Measurements from ENCODE around the gene TMEM271.
"Not testable (repeated sequence)": the region's sequence is repeated elsewhere in the genome, so short reads cannot be mapped to it uniquely, and the experiment has no call there.

Gene TMEM271

DNA sequence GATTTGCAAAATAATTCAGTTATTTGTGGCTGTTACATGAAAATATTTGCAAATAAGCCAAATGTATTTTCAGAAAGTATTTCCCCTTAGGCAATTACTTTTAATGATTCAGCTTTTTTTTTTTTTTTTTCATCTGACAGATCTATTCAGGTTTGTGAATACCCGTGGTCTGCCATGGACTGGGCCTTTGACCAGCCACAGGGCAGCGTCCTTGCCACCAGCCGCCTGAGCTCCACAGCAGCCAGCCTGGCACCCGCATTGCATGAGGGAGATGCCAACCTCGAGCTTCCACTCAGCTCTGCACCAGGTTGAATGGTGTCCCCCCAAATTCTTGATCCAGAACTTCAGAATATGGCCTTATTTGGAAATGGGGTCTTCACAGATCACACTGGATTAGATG is 14.7 kb downstream of the TMEM271 start:
- DNase-seq = no peak

DNA sequence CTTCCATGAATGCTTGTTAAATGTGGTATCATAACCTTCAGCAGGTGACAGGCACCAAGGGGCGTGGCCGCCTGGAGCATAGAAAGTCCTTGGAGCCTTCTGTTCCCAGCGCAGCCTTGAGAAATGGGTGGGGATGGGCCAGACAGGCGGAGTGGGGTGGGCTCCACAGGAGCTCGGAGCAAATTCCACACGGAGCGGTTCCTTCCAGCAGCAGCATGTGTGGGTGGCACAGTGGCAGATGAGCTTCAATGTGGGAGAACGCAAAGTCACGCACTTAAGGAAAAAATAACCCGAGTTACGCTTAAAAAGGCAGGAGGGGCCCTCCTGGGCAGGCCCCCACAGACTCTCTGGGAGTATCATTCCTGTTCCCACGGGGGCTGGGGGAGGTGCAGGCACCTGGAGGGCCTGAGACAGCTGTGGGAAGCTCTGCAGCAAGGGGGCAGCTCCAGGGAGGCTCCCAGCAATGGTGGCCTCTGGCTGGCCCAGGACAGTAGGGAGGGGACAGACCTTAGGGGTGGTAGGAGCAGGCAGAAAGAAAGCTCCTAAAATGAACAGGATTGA is 15.3 kb downstream of the TMEM271 start:
- DNase-seq = no peak

DNA sequence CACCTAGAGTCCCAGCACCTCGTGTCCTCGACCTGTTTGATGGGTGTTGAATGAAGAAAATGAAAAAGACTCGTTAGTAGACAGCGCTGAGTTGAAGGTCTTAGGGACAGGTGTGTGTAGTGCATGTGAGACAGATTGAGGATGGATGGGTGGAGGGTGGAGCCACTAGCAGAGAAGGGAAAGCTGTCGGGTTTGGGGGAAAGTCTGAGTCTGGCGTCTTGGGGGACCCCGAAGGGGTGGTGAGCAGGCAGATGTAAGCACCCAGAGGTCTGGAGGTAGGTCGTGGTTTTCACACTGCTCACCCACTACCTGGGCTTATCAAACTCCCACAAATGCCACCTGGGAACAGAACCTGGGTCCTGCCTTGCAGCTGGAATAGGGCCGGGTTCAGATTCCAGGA is 16.0 kb downstream of the TMEM271 start:
- no peak for DNase-seq

DNA sequence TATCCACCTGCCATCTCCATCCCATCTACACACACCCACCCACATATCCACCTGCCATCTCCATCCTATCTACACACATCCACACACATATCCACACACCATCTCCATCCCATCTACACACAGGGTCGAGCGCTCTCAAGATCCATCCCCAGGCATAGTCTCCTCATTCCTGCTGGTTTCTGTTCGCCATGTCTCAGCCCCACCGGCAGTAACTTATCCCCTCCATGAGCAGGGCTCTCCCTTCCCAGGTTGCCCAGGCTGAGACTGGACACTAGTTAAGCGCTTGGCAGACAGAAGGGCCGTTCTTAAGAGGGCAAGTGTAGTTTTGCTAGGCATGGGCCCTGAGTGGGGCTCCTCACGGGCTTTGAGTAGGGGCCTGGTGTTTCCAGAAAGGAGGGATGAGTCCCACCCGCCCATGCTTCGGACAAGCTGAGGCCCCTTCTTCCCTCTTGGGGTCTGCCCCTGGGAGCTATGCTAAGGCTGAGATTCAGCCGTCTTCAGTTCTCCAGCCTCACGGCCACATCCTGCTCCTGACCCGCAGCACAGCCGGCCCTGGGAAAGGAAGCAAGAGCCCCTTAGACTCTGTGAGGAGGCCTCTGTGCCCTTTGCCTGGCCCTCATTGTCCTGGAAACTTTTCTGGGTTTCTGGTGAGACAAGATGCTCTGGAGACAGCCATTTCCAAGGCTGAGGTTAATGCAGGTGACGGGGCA is 20.4 kb downstream of the TMEM271 start:
- DNase-seq = no peak

DNA sequence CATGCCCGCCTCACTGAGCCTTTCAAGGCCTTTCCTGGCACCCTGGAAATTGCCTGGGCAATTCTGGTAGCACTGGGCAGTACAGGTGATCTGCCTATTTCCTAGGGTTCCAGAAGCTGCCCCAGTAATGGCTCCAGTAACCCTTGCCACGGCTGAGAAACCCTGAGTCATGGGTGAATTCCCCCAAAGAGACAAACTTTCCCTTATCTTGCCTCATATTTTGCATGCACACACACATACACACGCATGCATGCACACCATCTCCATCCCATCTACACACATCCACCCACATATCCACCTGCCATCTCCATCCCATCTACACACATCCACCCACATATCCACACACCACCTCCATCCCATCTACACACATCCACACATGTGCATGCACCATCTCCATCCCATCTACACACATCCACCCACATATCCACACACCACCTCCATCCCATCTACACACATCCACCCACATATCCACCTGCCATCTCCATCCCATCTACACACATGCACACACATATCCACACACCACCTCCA is 21.2 kb downstream of the TMEM271 start:
- DNase-seq = not testable (repeated sequence)

DNA sequence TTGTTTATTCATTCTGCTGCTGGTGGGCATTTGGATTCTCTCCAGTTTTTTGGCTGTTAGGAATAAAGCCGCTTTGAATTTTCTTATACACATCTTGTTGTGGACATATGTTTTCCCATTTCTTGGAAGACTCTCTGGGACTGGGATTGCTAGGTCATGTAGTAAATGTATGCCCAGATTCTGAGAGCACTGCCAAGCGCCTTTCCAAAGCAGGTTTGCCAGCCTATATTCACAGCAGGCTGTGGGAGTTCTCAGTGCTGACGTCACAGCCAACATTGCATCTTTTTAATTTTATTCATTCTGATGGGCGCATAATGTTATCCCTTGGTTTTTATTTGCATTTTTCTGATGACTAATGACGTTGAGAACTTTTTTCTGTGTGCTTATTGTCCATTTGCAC is 24.1 kb downstream of the TMEM271 start:
- no peak for DNase-seq

DNA sequence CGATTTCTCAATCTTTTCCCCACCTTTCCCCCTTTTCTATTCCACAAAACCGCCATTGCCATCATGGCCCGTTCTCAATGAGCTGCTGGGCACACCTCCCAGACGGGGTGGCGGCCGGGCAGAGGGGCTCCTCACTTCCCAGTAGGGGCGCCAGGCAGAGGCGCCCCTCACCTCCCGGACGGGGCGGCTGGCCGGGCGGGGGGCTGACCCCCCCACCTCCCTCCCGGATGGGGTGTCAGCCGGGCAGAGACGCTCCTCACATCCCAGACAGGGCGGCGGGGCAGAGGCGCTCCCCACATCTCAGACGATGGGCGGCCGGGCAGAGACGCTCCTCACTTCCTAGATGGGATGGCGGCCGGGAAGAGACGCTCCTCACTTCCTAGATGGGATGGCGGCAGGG is 25.8 kb downstream of the TMEM271 start:
- not testable (repeated sequence) for DNase-seq

DNA sequence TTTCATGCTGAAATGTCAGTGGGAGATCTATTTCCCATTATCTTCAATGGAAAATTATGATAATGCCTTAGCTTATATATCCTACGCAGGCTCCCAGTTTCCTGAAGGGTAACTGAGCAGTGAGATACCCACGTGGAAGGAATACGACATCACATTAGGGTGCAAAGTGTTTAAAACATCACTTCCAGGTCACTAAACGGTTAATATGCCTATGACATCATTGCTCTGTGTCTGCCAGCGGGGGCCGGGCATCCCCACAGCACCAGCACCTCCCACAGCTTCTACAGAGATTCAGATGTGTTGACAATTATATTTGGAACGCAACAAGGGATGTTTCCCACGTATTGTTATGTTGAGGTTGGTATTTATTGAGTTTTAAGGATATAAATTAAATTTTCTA is 27.1 kb downstream of the TMEM271 start:
- no peak for DNase-seq

DNA sequence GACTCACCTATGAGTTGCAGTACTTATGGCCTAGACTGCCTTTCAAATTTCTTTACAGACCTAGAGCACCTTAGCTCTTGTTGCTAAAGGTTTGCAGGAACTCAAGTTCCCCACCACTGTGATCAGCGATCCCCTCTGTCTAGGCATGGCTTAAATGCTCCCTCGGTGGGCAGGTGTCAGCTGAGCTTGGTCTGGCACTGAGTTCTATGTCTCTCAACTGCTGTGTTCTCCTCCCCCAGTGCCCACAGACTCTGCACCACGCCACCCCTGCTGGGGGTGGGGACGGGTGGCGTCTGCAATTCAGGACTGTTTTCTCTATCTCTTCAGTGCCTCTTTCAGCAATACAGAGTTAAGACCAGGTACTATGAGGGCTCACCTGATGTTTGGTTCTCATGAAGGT is 30.5 kb downstream of the TMEM271 start:
- no peak for DNase-seq

DNA sequence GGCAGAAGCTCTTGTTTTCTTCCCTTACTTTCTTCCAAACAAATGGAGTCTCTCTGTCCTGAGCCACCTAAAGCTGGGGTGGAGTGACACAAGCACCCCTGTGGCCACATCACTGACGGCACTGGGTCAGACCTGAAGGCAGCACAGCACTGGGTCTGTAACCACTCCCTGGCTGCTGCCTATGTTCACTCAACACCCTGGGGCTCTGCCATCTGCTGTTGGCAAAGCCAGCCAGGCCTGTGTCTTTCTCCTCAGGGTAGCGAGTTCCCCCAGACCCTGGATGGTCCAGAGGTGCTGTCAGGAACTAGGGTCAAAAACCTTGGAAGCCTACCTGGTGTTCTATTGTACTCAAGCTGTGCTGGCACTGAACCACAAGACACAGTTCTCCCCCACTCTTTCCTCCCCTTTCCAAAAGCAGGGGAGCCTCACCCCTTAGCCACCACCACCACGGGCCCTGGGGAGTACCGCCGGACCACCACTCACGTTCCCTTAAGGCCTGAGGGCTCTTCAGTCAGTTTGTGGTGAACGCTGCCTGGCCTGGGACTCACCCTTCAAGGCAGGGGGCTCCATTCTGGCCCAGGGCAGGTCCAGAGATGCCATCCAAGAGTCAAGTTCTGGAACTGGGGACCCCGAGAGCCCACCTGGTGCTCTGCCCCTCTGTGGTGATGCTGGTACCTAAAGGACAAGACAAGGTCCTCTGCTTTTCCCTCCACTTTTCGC is 31.5 kb downstream of the TMEM271 start:
- no peak for DNase-seq

DNA sequence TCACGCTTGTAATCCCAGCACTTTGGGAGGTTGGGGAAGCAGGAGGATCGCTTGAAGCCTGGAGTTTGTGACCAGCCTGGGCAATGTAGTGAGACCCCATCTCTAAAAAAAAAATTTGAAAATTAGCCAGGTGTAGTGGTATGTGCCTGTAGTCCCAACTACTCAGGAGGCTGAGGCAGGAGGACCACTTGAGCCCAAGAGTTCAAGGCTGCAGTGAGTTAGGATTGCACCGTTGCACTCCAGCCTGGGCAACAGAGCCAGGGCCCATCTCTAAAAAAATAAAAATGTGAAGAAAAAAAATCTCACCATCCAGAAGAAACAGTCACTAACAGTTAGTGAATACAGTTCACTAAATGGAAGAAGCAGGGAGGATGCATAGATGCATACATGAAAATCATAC is 34.8 kb downstream of the TMEM271 start:
- DNase-seq = no peak

DNA sequence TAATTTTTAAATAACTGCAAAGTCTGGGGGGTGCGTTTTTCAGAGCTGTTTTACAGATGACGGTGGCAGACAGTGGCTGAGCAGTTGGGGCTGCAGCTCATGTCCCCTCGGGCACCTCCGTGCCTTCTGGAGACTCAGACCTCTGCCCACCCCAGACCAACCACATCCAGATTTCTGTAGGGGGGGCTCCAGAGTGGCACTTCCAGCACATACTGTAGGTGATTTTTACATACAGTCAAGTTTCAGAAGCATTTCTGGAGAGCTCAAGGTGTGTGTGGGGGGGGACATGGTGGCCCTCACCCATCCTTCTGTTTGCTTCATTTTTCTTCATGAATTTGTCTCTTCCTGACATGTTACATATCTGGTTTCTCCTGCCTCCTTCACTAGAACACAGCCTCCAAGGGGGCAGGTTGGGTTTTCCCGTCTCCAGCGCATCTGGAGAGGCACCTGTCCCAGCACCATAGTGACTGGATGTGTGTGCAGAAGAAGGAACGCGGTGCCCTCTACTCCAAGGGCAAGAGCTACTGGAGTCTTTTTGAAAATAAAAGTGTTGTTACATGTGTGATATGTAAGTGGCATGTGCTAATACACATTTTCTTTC is 37.5 kb downstream of the TMEM271 start:
- DNase-seq = no peak

DNA sequence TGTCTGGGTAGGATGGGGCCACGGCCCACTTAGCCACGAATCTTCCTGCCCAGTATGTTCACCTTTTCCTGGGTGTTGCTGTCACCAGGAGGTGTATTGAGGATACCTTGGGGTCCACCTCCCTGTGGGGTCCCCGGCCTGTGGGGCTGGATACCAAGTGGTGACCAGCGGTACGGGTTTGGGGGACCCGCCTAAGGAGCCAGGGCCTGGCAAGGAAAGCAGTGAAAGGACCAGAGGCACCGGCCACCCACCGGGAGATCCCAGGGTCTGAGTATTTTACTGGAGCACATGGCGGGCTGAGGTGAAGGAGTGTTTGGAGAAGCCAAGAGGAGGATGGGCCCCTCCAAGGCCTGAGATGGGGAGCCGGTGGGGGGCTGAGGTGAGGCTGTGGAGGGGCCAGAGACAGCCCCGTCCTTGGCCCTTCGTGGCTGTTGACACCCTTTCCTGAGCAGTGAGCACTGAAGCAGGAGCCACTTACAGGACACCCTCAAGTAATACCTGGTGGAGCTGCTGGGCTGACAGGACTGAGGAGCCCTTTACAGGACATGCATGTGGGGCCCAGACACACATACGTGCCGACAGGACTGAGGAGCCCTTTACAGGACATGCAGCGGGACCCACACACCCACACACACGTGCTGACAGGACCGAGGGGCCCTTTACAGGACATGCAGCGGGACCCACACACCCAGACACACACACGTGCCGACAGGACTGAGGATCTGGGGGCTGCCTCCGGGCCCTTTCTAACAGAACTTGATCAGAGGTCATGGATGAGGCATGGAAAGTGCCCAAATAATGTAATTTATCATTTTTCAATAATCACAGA is 38.4 kb downstream of the TMEM271 start:
- DNase-seq = no peak

DNA sequence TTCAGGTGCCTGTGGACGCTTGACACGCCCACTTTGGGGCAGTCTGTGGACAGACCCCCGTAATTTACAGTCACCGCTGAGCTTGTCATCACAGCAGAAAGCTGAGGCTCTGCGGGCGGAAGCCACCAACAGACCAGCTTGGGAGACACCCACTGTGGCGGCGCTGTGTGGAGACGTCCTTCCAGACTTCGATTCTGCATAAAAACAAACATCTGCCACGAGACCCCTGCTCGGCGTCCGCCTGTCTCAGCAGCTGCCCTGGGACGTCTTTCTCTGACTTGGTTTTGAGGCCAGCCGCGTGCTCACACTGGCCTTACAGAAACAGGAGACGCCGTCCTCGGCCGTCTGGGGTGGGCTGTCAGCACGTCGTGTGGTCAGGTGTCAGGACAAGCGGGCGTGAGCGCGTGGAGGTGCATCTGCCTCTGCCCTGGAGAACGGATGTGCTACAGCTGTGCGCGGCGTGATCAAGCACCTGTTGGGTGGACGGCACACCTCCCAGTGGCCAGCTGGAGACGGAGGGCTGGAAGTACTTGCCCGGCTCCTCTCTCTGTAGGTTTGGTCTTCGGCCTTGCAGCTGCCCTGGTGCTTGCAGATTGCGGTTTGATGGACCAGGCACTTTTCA is 39.6 kb downstream of the TMEM271 start:
- no peak for DNase-seq

DNA sequence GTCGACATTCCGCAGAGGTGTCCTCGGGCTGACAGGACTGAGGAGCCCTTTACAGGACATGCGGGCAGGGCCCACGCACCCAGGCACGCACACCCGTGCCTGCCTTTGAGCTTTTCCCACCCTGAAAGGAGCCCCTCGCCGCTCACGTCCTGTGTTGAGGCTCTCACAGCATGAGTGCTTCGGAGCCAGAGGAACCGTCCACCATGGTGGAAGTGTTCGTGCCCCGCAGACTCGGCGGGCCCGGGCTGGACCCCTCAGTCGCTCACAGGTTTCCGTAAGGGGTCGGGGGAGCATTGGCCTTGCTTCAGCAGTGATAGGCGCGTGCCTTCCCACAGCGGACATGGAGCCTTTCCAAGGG is 40.2 kb downstream of the TMEM271 start:
- no peak for DNase-seq

DNA sequence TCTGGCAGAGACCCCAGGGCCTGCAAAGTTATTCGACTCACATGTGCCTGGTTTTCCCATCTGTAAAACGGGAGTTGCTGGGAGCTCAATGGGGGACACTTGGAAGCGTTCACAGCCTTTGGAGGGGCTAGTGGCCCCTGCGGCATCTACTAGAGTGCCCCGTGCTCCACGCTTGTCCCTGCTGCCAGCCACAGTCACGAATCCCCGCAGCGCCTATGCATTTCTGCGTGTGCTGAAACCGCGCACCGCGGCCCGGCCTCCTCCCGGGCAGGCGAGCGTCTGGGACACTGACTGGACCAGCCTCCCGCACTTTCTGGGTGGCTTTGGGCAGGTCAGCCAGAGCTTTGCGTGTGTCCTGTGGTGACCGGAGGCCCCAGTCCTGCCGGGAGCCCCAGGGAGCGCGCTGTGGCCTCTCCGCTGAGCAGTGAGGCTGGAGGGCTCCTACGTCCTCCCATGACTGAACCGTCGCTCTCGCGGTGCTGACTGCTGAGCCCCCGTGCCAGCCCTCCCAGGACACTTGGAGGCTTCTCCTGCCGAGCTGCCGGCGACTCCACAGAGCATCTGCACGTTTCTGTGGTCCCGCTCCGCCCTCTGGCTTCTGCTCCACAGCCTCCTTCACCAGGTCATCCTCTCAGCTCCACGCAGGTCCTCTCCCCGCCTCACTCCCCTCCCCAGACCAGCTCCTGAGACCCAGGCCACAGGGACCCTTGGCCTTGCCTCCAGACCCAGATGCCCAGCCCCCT is 40.7 kb downstream of the TMEM271 start:
- DNase-seq = no peak

DNA sequence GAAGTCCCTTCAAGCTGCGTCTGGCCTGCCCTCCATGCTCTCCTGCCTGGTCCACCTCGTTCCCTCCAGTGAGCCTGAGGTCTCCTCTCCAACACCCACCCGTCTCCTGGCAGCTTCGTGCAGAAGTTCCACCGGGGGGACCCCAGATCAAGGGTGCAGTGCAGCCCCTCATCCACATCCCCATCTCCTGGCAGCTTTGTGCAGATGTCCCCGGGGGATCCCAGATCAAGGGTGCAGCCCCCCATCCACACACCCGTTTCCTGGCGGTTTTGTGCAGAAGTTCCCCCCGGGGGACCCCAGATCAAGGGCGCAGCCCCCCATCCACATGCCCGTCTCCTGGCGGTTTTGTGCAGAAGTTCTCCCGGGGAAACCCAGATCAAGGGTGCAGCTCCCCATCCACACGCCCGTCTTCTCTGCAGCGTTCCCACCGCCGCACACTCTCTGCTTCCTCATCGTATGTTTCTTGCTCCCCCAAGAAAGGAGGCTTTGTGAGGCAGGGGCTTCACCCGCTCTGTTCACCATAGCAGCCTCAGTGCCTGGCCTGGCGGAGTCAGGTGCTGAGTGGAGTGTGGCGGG is 41.4 kb downstream of the TMEM271 start:
- no peak for DNase-seq

DNA sequence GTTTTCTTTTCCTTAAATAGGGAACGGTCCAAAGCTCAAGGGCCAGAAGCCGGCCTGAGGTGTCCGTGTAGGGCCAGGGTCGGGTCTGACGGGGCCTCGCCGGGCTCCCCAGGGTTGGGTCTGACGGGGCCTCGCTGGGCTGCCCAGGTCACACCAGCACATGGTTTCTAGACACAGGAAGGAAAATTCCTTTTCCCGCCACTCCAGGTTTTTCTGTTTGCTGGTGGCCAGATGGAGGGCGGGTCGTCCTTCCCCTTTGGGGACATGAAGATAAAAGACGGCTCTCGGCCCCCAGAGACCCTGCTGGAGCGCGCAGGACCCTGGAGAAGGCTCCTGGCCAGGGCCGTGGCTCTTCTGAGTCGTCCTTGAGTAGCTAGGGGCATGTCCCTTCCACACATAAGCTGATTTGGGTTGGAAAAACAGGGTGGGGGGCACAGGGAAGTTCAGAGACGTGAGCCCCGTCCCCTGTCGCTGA is 42.0 kb downstream of the TMEM271 start:
- DNase-seq = no peak

DNA sequence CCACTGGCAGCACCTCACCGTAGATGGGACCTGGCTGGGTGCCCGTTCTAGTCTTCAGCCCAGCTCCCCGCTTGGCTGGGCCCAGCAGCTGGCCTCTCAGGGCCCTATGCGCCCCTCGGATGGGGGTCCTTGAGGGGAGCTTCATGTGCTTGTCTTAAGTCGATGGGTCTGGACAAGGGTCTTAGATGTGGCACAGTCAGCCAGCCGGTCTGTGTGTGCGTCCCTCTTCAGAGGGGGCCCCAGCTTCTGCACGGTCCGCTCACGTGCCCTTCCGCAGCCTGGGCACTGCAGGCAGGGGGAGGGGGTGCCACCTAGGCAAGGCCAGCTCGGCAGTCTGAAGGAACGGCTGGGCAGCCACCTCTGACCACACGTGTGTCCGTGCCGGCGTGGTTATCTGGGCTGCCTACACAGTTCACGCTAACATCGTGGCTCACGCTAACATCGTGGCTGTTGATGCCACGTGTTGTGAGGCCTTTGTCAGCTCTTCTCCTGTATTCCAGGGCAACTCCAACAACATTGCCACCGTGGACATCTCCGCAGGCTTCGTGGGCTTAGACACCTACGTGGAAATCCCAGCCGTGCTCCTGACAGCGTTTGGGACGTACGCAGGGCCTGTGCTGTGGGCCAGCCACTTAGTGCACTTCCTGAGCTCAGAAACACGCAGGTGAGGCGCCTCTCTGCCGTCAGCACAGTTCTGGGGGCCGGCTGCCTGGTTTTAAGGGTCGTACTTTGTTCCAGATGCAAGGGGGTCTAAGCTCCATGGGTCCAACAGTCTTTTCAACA is 42.6 kb downstream of the TMEM271 start:
- no peak for DNase-seq

DNA sequence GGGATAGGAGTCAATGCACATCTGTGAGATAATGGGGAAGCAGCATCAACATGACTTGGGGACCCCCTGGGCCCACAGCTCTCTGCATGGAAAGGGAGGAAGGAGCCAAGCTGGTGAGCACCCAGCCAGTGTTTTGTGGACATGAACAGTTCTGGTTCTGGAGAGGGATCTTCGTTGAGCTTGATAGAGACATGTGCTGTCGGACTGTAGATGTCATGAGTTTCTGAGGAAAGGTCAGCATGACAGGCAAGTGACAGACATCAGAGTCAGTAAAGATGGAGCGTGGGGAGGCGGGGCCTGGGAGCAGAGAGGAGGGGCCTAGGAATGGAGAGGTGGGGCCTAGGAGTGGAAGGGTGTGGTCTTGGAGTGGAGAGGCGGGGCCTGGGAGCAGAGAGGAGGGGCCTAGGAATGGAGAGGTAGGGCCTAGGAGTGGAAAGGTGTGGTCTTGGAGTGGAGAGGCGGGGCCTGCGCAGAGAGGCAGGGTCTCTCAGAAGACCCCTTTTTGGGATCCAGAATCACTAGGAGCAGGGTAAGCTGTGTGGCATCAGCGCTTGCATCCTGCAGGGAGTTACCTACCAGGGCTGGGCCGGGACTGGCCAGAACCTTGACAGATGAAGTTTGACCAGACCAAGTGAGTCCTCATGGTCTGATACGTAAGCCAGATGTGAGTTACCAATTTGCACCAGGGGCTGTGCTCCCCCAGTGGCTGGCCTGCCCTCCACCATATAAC is 43.3 kb downstream of the TMEM271 start:
- DNase-seq = no peak
